Parathyroid adenoma (tissue), 2 donors: Measurements from ENCODE around the gene MUC22.

Source experiments
- H2AFZ ChIP-seq: fragments of 300-600 bp; sonication (generic); one replicate; pipeline ENCODE4 v1.7.0; 2017; ENCODE audit warnings: antibody characterized with exemption, mild to moderate bottlenecking
- H3K27ac ChIP-seq: fragments of 300-600 bp; sonication (generic); one replicate; pipeline ENCODE4 v1.7.0; 2017
- H3K27me3 ChIP-seq: fragments of 300-600 bp; sonication (generic); one replicate; pipeline ENCODE4 v1.7.0; 2017; ENCODE audit warnings: low read length; ENCODE audit not compliant: control insufficient read depth, insufficient read depth
- H3K36me3 ChIP-seq: fragments of 300-600 bp; sonication (generic); one replicate; pipeline ENCODE4 v1.7.0; 2017; ENCODE audit warnings: low read length; ENCODE audit not compliant: control insufficient read depth, insufficient read depth
- H3K4me1 ChIP-seq: fragments of 300-600 bp; sonication (generic); one replicate; pipeline ENCODE4 v1.7.0; 2017; ENCODE audit warnings: control low read depth
- H3K4me2 ChIP-seq: fragments of 300-600 bp; sonication (generic); one replicate; pipeline ENCODE4 v1.7.0; 2017; ENCODE audit warnings: low read length
- H3K4me3 ChIP-seq: fragments of 300-600 bp; sonication (generic); one replicate; pipeline ENCODE4 v1.7.0; 2017; ENCODE audit warnings: low read depth, low read length
- H3K79me2 ChIP-seq: fragments of 300-600 bp; sonication (generic); one replicate; pipeline ENCODE4 v1.7.0; 2017; ENCODE audit warnings: control low read depth
- H3K9ac ChIP-seq: fragments of 300-600 bp; sonication (generic); one replicate; pipeline ENCODE4 v1.7.0; 2017; ENCODE audit warnings: mild to moderate bottlenecking
- H3K9me3 ChIP-seq: fragments of 300-600 bp; sonication (generic); one replicate; pipeline ENCODE4 v1.7.0; 2017; ENCODE audit warnings: low read length; ENCODE audit not compliant: control insufficient read depth
- CTCF ChIP-seq: fragments of 300-600 bp; sonication (generic); IDR thresholded peaks from one replicate; pipeline ENCODE4 v1.7.0; 2017; ENCODE audit warnings: antibody characterized with exemption, mild to moderate bottlenecking
- donor health status: primary hyperparathyroidism.

The MUC22 gene

GRCh38 chr6:31010393-31011060 lies at the start of gene MUC22:
MUC22 (plus strand) TSS chr6:31010474; CDS start chr6:31010707, 233 bp downstream.
- no peaks in the 10 kb centered on the region for H3K4me1 ChIP-seq
- no peak within 1 kb of the TSS for H2AFZ ChIP-seq
- H3K4me3 ChIP-seq, result no peak within 1 kb of the TSS
- TF ChIP-seq CTCF, result no peak
- H3K9me3 ChIP-seq, result no peaks in the 10 kb centered on the region
- H3K4me2 ChIP-seq, result no peak within 1 kb of the TSS
- H3K36me3 ChIP-seq, result no peaks in the 10 kb centered on the region
- no peaks in the 10 kb centered on the region for H3K27me3 ChIP-seq
- no peak within 1 kb of the TSS for H3K27ac ChIP-seq
- H3K9ac ChIP-seq, result no peak within 1 kb of the TSS
- no peaks in the 10 kb centered on the region for H3K79me2 ChIP-seq

GRCh38 chr6:30960907-30961673 lies 49.2 kb upstream of the MUC22 start:
- H2AFZ ChIP-seq, result no peak overlapping the region
- peaks cover 11% of the 10 kb centered on the region for H3K4me1 ChIP-seq
- no peak overlapping the region for H3K4me2 ChIP-seq
- H3K27ac ChIP-seq, result no peak overlapping the region
- no peak overlapping the region for H3K9ac ChIP-seq
- no peaks in the 10 kb centered on the region for H3K36me3 ChIP-seq
- no peaks in the 10 kb centered on the region for H3K9me3 ChIP-seq
- TF ChIP-seq CTCF, result no peak
- no peaks in the 10 kb centered on the region for H3K79me2 ChIP-seq
- H3K27me3 ChIP-seq, result no peaks in the 10 kb centered on the region
- no peak overlapping the region for H3K4me3 ChIP-seq

- no peaks in the 10 kb centered on the region for H3K27me3 ChIP-seq
- peak overlapping the region; percentile 64 for H2AFZ ChIP-seq
- no peak overlapping the region for H3K4me3 ChIP-seq
- H3K9me3 ChIP-seq, result no peaks in the 10 kb centered on the region
- no peak for TF ChIP-seq CTCF
- H3K9ac ChIP-seq, result no peak overlapping the region
- H3K79me2 ChIP-seq, result no peaks in the 10 kb centered on the region
- no peaks in the 10 kb centered on the region for H3K36me3 ChIP-seq
- H3K4me1 ChIP-seq, result peaks cover 10% of the 10 kb centered on the region
- no peak overlapping the region for H3K4me2 ChIP-seq
- H3K27ac ChIP-seq, result no peak overlapping the region
These were observed 47.6 kb upstream of the MUC22 start for GRCh38 chr6:30962716-30963115.

- peaks cover 10% of the 10 kb centered on the region for H3K4me1 ChIP-seq
- no peaks in the 10 kb centered on the region for H3K36me3 ChIP-seq
- H3K9me3 ChIP-seq, result no peaks in the 10 kb centered on the region
- peak overlapping the region; percentile 48 for H3K27ac ChIP-seq
- H3K79me2 ChIP-seq, result no peaks in the 10 kb centered on the region
- no peak overlapping the region for H3K4me3 ChIP-seq
- H3K4me2 ChIP-seq, result no peak overlapping the region
- TF ChIP-seq CTCF, result no peak
- H3K27me3 ChIP-seq, result no peaks in the 10 kb centered on the region
- H3K9ac ChIP-seq, result no peak overlapping the region
- peak overlapping the region; percentile 84 for H2AFZ ChIP-seq
These were observed 46.6 kb upstream of the MUC22 start for GRCh38 chr6:30963641-30964040.
